HEK293 (cell line): ENCODE measurements around the gene SLC25A47.

ENCODE experiments used
- CTCF ChIP-seq: fragments of 450-650 bp; formaldehyde crosslinking; IDR thresholded peaks from 2 replicates; pipeline ENCODE4 v1.5.1; 2016; ENCODE audit warnings: missing biosample characterization, missing genetic modification characterization
- REST ChIP-seq: fragments of 450-650 bp; formaldehyde crosslinking; IDR thresholded peaks from 2 replicates; pipeline ENCODE4 v1.5.1; 2016; ENCODE audit warnings: missing biosample characterization, missing genetic modification characterization
- SP7 ChIP-seq: fragments of 450-650 bp; formaldehyde crosslinking; IDR thresholded peaks from 2 replicates; pipeline ENCODE4 v1.5.1; 2016; ENCODE audit warnings: missing biosample characterization, missing genetic modification characterization
- TCF7L2 ChIP-seq: IDR thresholded peaks from 2 replicates; pipeline ENCODE4 v1.6.1; 2011; ENCODE audit warnings: low read depth, mild to moderate bottlenecking, inconsistent platforms, low read length, moderate library complexity, borderline replicate concordance
- YY2 ChIP-seq: fragments of 450-650 bp; formaldehyde crosslinking; IDR thresholded peaks from 2 replicates; pipeline ENCODE4 v1.5.1; 2016; ENCODE audit warnings: missing biosample characterization, missing genetic modification characterization
- ZBTB11 ChIP-seq: fragments of 450-650 bp; formaldehyde crosslinking; conservative IDR thresholded peaks from 2 replicates; pipeline ENCODE4 v1.5.1; 2016; ENCODE audit warnings: low read depth, missing biosample characterization, missing genetic modification characterization
- ZBTB49 ChIP-seq: fragments of 450-650 bp; formaldehyde crosslinking; IDR thresholded peaks from 2 replicates; pipeline ENCODE4 v1.5.1; 2016; ENCODE audit warnings: missing biosample characterization, missing genetic modification characterization, low read depth
- ZNF146 ChIP-seq: fragments of 450-650 bp; formaldehyde crosslinking; IDR thresholded peaks from 2 replicates; pipeline ENCODE4 v1.5.1; 2016; ENCODE audit warnings: missing biosample characterization, missing genetic modification characterization
- ZNF404 ChIP-seq: fragments of 450-650 bp; formaldehyde crosslinking; IDR thresholded peaks from 2 replicates; pipeline ENCODE4 v1.5.1; 2017; ENCODE audit warnings: missing biosample characterization, missing genetic modification characterization

GRCh38 chr14:100296106-100296651 lies 27.0 kb upstream of the SLC25A47 start:
- TF ChIP-seq TCF7L2 (no peak), ZNF404 (tag by site-specific recombination) (no peak), YY2 (tag by site-specific recombination) (no peak), ZBTB49 (tag by site-specific recombination) (no peak), SP7 (tag by site-specific recombination) (no peak), CTCF (no peak), REST (no peak), ZBTB11 (tag by site-specific recombination) (no peak), ZNF146 (tag by site-specific recombination) (no peak)
